Lower leg skin (tissue), 3 donors: ENCODE measurements around the gene GRIK5.

ENCODE experiments used
- CTCF ChIP-seq, 3 donors: fragments of 450-650 bp; IDR thresholded peaks; one replicate each; pipeline ENCODE4 v1.5.1; 2016; ENCODE audit warnings: antibody characterized with exemption in 3 of 3, mild to moderate bottlenecking in 3 of 3, moderate library complexity in 2 of 3
- POLR2A ChIP-seq, 2 donors: fragments of 450-650 bp; IDR thresholded peaks; one replicate each; pipeline ENCODE4 v1.6.1; 2016 to 2017; ENCODE audit warnings: antibody characterized with exemption in 2 of 2, mild to moderate bottlenecking in 1 of 2, moderate library complexity in 1 of 2

GRCh38 chr19:42105368-42105767 lies 35.4 kb upstream of the GRIK5 start:
- TF ChIP-seq CTCF (IDR thresholded peaks at IDR 0.05) (no peak), POLR2A (IDR thresholded peaks at IDR 0.05) (no peak)
